NCI-H2107 treated with DMSO at 0.1 percent for 48 hours (cell line): ENCODE data around the gene PDE4A.

Experiments used
- DNase-seq: peaks from one replicate; lab custom pipeline; 2025; ENCODE audit not compliant: unreplicated experiment; lab: John Stamatoyannopoulos, UW

Gene PDE4A

GRCh38 chr19:10505583-10506229 is 85.4 kb downstream of the PDE4A start:
- DNase-seq, result no peak

GRCh38 chr19:10508036-10508435 is 87.7 kb downstream of the PDE4A start:
- DNase-seq, result no peak

GRCh38 chr19:10508707-10509106 is 88.4 kb downstream of the PDE4A start:
- no peak for DNase-seq

- DNase-seq, result no peak
Measured at GRCh38 chr19:10510301-10510802, 90.0 kb downstream of the PDE4A start.

- DNase-seq, result no peak
Measured at GRCh38 chr19:10513223-10513622, 92.9 kb downstream of the PDE4A start.

GRCh38 chr19:10514211-10515145 is 94.1 kb downstream of the PDE4A start:
- no peak for DNase-seq

- no peak for DNase-seq
Measured at GRCh38 chr19:10516064-10516385, 95.7 kb downstream of the PDE4A start.

GRCh38 chr19:10516671-10517286 is 96.4 kb downstream of the PDE4A start:
- DNase-seq, result no peak

- DNase-seq, result no peak
Measured at GRCh38 chr19:10517361-10517759, 97.0 kb downstream of the PDE4A start, which contains the start of gene S1PR5. Gene S1PR5, minus strand, starts transcription at chr19:10517447. Its CDS starts 2,436 bp downstream, at chr19:10515011.

- no peak for DNase-seq
Measured at GRCh38 chr19:10517760-10518443, 97.6 kb downstream of the PDE4A start.

- no peak for DNase-seq
Measured at GRCh38 chr19:10518444-10519361, 98.4 kb downstream of the PDE4A start.
